Hematopoietic multipotent progenitor cell (in vitro differentiated cells): ENCODE data around the gene PACSIN3. TPM values are rescaled to one million over a fixed set of nuclear protein-coding genes. Genes with fewer than 3 reads are reported as not detected.
"Not testable (repeated sequence)": the region's sequence is repeated elsewhere in the genome, so short reads cannot be mapped to it uniquely, and the experiment has no call there.

ENCODE experiments used
- DNase-seq, 3 donors: peaks; one replicate each; pipeline ENCODE4 v3.0.0-alpha.2; 2011 to 2015; ENCODE audit warnings: low read depth in 2 of 3, low spot score in 2 of 3
- total RNA-seq: library from RNA; depleted of rRNA; stranded (reverse); fragments of >200 nt; gene quantifications from one replicate; pipeline ENCODE4 v1.2.3, GENCODE V29; 2012

Gene PACSIN3
- total RNA-seq, 1 donor: 1.9 TPM

DNA sequence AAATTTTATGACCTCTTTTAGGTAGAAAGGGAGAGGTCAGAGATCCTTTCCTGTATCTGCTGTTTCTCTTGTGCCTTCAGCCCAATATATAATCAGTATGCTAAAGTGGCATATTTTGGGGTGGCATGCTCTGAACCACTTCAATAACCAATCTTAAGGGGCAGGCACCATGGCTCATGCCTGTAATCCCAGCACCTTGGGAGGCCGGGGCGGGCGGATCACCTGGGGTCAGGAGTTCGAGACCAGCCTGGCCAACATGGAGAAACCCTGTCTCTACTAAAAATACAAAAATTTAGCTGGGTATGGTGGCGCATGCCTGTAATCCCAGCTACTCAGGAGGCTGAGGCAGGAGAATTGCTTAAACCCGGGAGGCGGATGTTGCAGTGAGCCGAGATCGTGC, 11.9 kb upstream of the PACSIN3 start:
- DNase-seq: not testable (repeated sequence)

DNA sequence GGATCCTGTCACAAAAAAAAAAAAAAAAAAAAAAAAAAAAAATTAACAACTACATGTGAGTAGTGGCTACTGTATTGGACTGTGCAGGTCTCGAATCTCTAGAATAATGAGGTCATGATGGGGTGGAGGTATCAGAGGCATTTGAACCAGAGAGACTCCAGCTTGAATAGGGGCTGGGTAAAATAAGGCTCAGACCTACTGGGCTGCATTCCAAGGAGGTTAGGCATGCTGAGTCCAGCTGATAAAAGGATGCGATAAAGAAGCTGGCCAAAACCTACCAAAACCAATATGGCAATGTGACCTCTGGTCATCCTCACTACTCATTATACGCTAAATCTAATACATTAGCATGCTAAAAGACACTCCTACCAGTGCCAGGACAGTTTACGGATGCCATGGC, 5.9 kb upstream of the PACSIN3 start:
- no peak for DNase-seq

- DNase-seq: not testable (repeated sequence)
These were observed 4.9 kb upstream of the PACSIN3 start for GRCh38 chr11:47191137-47191536.

- DNase-seq: no peak
These were observed 3.0 kb upstream of the PACSIN3 start for GRCh38 chr11:47189100-47189834.

DNA sequence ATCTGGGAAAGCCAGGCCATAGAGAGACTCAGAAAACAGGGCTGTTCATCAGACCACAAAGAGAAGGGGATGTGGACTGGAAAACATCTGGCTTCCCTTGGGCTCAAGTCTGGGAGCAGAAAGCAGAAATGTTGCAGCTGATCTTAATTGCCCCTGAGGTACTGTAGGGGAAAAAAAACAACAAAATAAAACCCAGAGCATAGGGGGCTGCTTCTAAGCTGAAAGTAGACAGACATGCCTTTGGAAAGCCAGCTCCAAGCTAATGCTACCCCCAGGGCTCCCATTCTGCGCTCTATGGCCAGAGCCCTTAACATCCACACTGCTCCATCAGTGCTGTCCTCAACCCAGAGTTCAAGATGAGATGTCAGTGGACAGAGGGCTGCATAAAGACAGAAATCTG, 2.0 kb upstream of the PACSIN3 start:
- DNase-seq: no peak

DNA sequence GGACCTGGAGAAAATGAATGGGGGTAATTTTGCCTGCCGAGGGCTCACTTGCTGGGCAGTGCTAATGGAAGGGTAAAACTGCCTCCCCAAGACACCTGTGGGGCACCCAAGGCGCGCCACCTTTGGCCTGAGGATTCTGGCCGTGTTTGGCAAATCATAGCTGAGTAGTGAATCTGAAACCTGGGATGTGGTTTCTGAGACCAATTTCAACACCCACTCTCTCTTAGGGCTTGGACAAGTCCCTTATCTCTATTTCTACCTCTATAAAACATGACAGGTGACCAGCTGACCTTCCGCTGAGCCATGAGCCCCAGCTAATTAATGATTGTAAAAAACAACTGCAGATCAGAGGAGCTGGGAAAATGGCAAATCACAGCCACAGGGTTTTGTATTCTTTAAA, 1.5 kb upstream of the PACSIN3 start:
- DNase-seq: no peak

DNA sequence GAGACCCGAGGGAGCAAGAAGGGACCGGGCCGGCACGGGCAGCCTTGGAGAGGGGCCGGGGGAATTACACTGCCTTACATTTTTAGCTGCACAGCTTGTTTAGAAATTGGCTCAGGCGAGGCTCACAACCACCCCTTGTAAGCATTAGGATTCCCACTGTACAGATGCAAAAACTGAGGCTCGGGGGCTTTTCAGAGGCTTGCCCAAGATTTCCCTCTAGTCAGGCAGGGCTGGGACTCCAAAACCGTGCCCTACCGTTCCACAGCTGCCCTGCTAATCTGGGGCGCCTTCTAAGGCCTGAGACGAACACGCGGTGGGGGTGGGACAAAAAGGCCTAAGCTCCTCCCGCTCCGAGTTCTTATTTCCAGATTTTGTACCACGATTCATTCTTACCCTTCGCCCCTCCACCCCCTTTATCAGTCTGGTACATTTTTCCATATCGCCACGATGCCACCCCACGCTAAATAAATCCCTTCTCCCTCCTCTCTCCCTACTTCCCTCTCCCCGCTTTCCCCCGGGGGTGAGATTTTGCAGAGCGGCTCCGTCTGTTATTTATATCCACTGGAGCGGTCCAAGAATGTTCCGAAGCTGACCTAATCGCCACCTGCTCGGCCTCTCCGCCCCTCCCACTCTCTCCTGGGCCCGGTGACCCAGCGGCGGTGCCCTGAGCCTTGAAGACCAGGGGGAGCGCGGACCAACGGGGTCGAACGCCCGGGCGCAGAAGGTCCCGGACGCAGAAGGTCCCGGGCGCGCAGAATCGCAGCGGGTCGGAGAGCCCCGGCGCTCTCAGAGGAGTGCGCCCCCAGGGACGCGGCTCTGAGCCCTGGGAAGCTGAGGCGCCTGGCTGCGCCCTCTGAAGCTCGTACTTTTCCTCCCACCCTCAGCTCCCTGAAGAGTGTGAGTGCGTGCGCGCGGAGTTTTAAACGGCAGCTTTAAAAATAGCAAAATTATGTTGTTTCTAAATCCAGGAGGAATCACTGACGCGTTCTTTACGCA, 764 bp upstream of the PACSIN3 start:
- DNase-seq: peak in 1 of 3 donors; percentile 62

GRCh38 chr11:47185305-47186075, 744 bp downstream of the PACSIN3 start:
- peak in 1 of 3 donors; percentile 8 for DNase-seq

DNA sequence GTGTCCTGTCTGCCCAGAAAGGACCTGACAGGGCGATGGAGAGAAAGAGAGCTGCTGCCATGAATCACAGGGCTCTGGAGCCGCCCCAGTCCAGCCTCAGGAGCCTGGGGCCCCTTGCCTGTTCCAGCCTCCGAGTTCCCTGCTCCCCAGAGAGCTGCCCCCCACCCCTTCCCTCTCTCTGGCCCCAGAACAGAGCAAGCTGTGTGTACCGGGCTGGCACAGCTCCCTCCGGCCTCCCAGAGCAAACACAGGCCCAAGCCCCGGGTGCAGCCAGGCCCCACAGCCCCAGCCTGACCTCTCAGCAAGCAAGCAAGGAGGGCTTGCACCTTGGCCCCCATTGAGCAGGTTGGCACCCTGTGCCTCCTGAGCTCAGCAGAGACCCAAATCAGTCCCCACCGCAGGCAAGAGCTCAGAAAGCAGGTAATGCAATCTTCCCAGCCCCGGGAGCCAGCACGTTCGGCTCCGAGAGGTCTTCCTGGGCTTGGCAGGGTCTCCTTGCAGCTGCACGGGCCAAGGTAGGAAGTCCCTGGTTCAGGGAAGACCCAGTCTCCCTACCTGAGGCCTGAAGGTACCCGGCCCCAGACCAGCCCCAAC, 1.4 kb downstream of the PACSIN3 start:
- no peak for DNase-seq

- DNase-seq: no peak
These were observed 2.3 kb downstream of the PACSIN3 start for GRCh38 chr11:47183969-47184368.

- DNase-seq: no peak
These were observed 3.0 kb downstream of the PACSIN3 start for GRCh38 chr11:47183031-47183856.

DNA sequence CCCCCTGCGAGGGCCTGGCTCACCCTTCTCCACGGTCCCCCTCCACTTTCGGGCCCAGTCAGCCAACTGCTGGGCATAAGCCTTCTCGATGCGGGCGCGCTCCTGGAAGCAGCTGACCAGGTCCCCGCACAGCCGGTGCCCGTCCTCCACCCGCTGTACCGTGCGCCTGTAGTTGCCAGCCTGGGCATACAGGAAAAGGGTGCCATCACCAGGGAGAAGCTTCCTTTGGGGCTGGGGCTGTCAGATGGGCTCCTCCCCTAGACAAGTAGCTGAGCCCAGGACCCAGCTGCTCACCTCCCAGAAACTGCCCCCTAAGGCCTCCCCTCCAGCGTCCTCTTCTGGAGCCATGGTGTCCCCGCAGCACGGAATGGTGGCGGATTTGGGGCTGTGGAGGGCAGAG, 3.9 kb downstream of the PACSIN3 start:
- DNase-seq: no peak

DNA sequence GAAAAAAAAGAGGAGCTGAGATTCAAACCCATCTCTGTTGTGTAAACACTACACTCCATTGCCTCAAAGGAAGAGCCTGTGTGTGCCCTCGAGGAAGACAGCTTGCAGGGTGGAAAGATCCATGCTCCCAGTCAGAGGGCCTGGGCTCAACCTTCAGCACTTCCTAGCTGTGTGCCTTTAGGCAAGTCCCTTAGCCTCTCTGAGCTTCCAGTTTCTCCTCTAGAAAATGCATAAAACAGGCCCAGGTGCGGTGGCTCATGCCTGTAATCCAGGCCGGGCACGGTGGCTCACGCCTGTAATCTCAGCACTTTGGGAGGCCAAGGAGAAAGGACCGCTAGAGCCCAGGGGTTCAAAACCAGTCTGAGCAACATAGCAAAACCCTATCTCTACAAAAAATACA, 5.0 kb downstream of the PACSIN3 start:
- no peak for DNase-seq

GRCh38 chr11:47180006-47180787, 6.0 kb downstream of the PACSIN3 start:
- DNase-seq: no peak

DNA sequence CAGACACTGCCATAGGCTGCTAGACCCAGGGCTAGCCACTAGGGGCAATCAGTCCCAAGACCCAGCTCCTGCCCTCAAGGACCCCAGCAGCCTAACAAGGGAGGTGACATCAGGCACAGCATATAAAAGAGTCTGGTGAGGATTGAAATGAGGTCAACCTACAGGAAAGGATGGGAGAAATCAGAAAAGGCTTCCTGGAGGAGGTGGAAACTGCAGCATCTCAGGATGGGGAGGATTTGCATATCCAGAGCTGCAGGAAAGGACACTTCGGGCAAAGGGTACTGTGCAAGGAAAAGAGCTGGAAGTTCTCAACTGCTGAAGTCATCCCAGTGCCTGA, 6.6 kb downstream of the PACSIN3 start:
- peak in 2 of 3 donors; percentile 56 to 77 for DNase-seq

GRCh38 chr11:47178737-47179654, 7.2 kb downstream of the PACSIN3 start:
- no peak for DNase-seq

GRCh38 chr11:47178316-47178715, 7.9 kb downstream of the PACSIN3 start:
- no peak for DNase-seq

- DNase-seq: no peak
These were observed 8.4 kb downstream of the PACSIN3 start for GRCh38 chr11:47177846-47178245.
